Measurements from ENCODE around the gene UBQLN4.

The UBQLN4 gene

DNA sequence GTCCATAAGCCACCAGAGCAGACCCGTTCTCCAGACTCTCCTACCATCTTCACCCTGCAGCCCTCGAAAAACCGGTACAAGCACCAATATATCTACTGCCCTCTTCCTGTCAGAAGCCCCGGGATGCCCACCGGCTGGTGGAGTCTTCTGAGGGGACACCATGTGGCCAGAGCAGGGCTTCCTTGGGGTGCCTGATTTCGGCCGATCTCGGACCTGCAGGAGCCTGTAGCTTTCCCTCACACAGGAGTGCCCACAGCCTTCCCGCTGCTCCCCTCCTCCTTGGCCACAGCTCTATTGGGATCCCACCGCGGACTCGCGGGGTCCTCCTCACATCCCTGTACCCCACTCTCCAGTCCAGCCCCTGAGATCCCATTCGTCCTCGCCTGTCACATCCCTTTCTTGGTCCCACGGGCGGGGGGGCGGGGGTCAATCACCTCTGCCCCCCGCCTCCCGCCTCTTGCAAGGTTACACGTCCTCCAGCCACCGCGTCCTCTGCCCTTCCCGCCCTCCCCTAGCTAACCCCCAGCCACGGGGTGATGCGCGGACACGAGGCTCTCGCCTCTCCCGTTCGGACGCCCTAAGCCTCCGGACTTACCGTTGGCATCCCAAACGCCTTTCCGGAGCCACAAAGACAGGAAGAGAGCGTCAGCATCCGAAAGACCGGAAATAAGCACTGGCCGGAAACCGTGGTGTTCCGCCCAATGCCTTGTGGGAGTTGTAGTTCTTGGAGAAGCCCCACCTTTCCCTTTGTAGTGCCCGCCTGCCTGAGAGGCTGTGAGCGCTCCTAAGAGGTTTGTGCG is 33.1 kb downstream of the UBQLN4 start, which contains the start of gene SSR2:
Gene SSR2, minus strand, starts transcription at position 659 of the 800 bp plus-strand sequence. CDS start 784 bp downstream, outside the sequence.
- DNase-seq: peak; percentile 45 to 95 (median 82)

DNA sequence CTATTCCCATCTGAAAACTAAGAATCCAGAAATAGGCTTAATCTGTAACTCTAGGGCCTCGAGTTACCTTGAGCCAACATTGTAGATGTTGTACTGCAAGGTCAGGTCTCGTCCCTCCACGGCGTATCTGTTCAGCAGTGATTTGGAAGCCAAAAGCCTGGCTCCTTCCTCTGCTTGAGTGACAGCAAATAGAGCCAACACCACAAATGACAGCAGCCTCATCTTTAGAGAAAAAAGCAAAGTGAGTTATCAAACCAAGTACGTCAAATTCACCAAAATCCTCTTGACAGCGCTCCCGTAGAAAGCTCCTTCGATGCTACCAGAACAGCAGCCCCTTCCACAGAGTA is 33.7 kb downstream of the UBQLN4 start:
- DNase-seq: no peak

DNA sequence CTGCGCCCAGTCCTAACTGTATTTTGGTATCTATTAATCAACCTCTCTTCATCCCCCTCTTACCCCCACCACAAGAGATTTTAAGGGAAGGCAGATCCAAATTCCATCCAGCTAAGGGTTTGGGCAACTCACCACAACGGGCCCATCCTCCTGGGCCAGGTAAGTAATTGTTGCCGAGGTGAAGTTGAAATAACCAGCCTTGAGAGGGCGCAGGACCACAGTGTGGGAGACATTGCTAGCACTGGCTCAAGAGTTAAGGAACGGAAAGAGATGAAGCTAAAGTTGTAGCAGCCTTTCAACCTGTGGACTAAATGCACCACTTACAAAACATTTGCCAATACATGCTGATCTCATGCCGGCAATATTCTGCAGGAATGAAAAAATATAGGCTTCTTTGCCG is 38.8 kb downstream of the UBQLN4 start:
- DNase-seq: no peak

DNA sequence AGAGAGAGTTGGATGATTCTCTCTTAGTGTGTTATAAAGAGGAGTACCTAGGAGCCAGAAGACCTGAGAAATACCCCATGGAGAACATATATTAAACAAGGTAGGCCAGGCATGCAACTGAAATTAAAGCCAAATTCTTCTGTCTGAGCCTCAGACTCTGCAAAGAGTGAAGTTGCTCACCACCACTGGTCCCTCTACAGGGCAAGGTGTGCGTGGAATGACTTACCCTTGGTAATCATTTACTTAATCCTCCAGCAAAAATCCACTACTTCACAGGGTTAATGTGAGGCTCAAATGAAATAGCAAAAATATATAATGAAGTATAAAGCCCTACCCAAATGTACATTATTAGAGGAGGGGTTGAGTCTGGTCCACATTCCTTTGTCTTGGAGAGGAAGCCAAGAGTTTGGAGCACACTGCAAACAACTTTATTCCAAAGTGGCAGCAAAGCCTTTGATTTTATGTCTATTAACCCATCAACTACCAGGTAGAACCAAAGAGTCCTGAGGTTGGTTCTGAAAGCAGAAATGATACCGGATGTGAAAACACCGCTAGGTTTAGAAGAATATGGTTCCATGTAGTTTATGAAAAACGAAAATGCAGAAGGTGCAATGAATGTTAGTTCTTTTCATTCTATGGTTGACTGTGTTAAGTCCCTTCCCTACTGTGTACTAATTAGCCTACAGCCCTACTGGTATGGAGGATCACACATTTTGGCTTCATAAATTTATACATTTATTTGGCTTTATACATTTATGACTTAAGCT is 41.4 kb downstream of the UBQLN4 start:
- no peak for DNase-seq

DNA sequence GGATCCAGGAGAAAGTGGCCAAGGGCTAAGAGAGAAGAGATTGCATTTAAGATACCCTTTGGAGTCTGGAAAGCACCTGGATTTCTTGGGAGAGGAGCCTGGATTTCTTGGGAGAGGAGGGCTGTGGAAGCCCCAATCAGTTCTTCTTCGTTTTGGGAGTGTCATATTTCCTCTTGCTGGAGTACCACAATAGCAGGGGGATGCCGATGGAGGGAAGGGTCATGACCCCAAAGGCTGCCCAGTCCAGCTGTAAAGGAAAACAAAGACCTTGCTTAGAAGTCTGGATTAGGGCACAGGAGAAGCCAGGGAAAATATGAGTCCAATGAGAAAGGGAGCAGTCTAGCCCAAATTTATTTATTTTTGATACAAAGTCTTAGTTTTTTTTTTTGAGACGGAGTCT is 44.2 kb downstream of the UBQLN4 start:
- no peak for DNase-seq

DNA sequence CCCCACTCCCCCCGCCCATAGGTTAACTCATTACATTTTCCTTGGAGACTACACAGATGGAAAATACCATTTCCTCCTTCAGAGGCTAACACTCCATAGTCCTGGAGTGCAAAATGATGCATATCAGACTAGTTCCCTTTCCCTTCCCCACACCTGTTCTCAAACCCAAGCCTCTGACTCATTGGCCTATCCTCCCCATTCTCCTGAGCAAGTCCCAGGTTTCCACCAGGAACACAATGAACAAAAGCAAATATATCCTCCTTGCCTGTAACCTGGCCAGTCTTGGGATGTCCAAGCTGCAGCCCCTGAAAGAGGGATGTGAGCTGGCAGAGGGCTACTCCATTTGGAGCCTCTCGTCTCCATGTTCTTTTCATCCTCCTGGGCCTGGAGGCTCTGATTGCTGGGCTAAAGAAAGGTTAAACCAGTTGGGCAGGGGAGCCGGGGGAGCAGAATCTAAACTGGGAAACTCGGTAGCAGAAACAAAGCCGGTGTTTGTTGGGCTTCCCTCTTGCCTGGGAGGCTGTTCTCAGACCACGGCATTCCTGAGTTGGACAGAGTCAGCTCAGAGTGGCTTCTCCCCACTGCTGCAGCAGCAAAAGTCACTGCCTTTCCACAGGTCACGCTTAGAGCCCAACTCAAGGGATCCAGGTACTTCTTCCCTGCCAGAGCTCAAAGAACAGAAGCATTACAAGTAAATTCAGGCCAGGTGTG is 46.8 kb downstream of the UBQLN4 start:
- DNase-seq: no peak

DNA sequence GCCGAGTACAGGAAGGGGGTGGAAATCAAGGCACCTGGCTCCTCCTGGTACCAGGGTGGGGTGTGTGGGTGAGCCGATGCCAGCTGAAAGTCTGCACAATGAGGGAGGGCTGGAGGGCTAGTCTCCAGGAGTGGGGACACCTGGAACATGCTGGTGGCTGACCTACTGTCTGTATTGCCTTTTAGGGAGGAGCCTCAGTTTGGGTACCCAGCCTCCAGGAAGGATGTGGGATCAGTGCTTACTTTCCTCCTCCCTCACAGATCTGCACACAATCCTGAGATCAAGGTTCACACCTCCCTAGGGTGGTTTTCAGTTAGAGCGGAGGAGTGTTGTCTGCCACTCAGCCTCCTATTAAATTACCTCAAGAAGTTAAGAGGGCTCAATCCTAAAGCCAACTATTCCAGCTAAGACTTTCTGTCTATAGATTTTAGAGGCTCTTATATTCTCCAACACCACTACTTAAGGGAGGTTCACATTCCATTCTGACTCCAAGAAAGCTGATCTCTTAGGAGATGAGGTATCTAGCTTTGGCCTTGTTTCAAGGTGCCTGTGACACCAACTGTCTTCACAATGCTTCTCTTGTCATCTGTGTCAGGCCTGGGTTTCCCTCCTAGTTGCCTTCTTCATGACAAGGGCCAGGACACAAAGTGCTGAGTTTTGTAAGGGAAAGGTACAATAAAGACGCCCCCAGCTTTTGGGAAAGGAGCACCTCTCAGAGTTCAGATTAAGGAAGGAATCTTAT is 48.6 kb downstream of the UBQLN4 start:
- no peak for DNase-seq

DNA sequence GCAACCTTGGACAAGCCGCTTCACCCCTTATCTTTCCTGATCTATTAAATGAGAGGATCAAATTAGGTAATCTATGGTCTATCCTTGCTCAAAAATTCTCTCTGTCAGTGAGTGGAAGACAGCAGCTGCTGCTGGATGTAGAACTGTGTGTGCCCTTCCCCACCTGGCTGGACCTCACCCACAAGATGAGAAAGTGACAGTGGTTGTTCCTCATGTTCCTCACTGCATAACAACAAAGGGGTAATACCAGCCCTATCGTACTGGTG is 49.7 kb downstream of the UBQLN4 start:
- no peak for DNase-seq

DNA sequence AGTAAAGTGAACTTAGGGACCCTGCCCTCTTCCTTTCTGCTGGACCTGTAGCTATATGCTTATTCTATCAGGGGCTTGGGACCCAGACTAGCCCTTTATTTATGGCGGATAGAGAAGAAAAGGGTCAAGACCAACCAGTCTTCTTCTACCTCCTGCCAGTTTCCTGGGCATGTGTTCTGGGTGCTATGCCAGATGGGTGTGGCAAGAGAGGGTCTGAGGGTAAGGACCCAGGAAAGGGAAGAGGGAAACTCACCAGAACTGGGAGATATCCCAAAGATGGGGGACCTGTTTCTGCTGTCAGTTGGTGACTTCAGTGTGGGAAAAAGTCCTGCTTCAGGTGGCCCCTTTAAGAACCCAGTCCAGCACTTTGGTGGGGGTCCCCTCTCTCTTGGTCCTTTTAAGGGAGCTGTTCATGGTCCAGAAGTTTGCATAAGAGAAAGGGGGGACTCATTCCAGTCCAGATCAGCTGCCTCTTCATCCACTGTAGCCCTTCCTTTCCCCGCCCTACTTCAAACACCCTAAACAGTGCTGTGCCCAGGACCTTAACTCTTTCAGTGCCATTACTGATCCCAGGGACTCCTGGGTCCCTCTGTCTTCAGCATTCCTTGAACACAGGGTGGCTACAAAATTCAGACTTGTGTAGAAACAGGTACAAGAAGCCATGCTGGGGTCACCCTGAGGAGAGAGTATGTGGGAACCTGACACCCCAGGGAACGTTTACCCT is 51.2 kb downstream of the UBQLN4 start:
- DNase-seq: no peak

DNA sequence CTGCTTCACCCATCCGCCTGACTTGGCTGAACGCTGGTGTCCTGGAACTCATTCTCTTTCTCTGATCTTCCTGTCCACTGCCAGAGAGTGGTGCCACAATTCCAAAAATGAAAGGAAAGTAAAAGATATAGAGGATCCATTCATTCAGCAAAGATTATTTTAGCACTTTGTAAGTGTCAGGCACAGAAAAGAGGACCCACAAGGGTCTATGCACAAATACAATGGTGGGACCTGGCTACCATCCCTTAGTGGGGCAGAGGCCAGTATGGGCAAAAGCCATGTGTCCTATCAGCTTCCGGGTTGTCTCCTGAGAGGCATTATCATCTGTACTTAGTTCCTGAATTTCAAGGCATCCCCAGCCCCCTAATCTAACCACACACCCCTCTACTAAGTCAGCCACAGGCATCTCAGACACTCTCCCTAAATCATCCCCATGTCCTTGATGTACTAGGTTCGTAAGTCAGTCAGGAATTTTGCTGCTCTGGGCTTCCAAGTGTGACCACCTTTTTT is 51.9 kb downstream of the UBQLN4 start:
- DNase-seq: no peak

DNA sequence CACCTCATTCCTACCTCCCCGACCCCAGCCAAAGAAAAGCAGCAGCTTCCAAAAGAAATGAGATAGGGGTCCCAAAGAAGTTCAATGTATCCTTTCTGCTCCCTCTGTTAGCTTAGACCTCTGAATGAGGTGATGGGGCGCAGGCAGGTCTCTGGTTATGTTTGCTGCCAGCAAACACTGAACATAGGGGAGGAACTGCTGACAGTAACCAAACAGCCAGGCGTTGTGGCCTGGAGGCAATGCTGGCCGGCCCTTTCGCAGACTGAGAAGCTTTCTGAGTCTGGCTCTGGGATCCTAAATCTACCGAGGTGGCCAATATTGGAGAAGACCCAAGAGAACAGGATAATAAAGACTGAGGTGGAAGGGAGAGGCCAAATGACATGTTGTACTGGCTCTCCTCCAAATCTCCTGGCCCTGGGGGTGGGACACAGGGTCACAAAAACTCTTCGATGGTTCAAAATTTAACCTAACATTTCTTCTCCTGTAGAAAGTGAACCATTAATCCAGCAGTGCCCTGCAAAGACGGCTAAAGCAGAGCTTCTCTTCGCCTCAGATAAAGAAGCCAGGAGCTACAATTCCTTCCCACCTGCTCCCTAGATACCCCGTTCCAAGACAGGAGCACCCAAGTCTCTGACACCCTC is 52.5 kb downstream of the UBQLN4 start:
- no peak for DNase-seq

DNA sequence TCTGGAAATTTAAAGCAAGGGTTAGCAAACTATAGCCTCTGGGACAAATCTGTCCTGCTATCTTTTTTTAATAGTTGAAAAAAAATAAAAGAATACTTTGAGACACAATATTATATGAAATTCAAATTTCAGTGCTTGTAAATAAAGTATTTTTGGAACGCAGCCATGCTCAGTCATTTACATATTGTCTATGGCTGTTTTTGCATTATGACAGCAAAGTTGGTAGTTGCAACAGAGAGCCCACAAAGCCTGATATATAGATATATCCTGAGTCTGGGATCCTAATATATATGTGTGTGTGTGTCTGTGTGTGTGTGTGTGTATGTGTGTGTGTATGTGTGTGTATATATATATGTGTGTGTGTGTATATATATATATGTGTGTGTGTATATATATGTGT is 53.6 kb downstream of the UBQLN4 start:
- no peak for DNase-seq

DNA sequence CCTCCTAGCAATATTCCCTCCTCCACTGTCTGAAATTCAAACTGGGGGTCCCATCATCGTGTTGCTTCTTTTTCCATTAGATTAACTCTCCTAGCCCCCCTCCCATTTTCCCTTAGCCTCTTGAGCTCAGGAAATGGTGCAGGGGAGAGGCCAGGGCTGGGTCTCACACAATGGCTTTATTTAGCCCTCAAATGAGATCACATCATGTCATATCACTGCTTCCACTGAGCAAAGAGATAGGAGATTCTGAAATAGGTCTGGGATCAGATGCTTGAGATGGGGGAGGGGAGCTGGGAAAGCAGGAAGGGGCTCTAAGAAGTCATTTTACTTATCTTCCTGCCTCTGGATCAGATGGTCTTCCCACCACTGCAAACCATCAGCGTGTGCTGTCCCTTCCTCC is 57.4 kb downstream of the UBQLN4 start:
- DNase-seq: no peak

DNA sequence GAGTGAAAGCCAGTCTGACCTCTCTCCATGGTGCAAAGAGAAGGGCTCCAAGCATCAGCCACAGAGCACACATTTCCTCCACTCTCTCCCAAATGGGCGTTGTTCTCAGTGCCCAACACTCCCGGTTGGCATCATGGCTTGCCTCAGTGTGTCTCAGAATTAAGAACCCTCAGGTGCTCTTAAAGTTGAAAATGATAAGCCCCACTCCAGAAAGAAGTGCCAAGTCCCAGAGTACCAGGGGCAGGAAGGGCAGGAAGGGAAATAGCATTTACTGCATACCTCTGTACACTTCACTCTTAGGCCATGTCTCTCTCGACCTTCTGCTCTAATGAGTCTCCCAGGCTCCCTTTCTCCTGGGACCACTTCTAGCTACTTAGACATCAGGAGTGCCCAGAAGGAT is 60.0 kb downstream of the UBQLN4 start:
- DNase-seq: no peak

DNA sequence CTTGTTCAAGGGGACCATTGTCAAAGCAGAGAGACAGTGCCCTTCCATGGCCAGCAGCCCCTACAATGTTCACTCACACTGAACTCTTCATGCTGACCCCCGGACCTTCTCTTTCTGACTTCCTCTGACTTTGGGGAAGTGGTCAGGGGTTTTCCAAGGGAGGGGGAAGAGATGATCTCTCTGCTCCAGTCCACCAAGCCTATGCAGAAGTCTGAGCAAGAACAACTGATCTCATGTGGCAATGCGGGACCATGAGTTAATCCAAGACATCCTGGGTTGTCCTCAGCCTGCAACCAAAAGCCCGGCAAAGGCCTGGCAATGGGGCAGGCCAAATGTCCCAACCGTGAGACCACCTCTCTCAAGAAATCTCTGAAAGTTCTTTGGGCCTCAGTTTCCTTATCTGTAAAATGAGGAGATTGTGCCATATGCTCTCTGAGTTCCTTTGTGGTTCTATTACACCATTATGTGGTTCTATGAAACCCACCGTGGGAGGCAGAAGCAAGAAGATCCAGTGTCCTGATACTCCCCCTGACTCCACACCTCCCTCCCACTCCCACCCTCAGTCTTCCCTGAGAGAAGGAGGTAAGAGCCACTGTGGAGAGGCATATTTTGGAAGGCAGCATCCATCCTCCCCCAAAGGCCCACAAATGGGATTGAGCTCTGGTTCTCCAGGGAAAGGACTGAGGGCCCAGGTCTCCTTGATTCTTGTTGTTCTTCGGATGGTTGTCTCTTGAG is 63.4 kb downstream of the UBQLN4 start:
- peak in 5 of 56 donors; percentile 7 to 42 (median 19) for DNase-seq

DNA sequence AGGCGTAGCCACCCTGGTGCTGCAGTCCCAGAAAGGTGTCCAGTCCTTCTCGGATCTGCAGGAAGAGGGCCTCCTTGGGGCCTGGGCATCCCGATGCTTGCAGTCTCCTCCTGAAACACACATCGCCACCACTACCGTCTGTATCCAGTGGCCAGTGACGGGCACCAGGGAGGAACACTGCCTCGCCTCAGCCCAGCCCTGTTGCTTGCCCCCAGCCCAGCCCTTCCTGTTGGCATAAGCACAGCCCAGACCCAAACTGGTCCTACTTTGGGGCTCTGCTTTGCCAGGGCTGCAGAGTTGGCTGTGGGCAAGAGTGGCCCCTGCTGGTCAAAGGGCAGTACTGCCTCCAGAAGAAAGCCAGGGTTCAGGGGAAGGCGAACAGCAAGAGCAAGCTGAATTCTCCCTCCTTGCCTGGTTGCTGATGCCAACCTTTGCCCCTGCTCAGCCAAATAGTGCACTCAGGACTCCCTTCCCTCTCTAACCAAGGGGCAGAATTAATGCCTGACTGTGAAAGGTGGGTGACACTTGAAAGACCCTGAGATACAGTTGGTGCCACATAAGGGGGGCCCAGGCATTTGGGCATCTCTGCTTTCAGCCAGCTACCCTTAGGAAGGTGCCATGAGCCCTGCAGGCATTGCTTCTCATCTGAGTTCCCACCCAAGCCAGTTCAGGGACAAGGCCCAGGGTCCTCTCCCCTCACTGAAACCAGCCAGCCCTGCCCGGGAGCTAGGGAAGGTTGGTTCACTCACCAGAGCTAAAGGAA is 64.2 kb downstream of the UBQLN4 start:
- peak in 52 of 56 donors; percentile 29 to 86 (median 71) for DNase-seq
